Keratinocyte (primary cell): ENCODE results near the gene ANKRD60. TPM values are rescaled to one million over a fixed set of nuclear protein-coding genes. Genes with fewer than 3 reads are reported as not detected.

ENCODE experiments used
- DNase-seq: peaks from one replicate; pipeline ENCODE4 v3.0.0-alpha.2; 2011; ENCODE audit warnings: low read depth, missing footprints, low spot score
- FAIRE-seq: peaks from 2 replicates; lab custom pipeline; 2011; peaks lifted over from hg19 to GRCh38; lab: Jason Lieb, UNC
- H2AFZ ChIP-seq: 2 replicates; pipeline ENCODE4 v1.6.0; 2012; ENCODE audit warnings: low read length, control low read depth, inconsistent platforms; ENCODE audit not compliant: control insufficient read depth
- H3K27ac ChIP-seq: 2 replicates; pipeline ENCODE4 v1.5.1; 2011; ENCODE audit warnings: low read length; ENCODE audit not compliant: control insufficient read depth, insufficient read depth
- H3K27me3 ChIP-seq: 3 replicates; pipeline ENCODE4 v1.6.0; 2011; ENCODE audit warnings: low read length; ENCODE audit not compliant: control insufficient read depth, insufficient read depth; ENCODE audit errors: extremely low read depth
- H3K36me3 ChIP-seq, 2 experiments: 2 replicates in 1 of 2; 3 replicates in 1 of 2; pipeline ENCODE4 v1.5.1; 2011; ENCODE audit warnings: low read length in 2 of 2, mild to moderate bottlenecking in 1 of 2; ENCODE audit not compliant: control insufficient read depth in 2 of 2, insufficient read depth in 2 of 2; ENCODE audit errors: extremely low read depth in 1 of 2
- H3K4me1 ChIP-seq: 3 replicates; pipeline ENCODE4 v1.5.1; 2011; ENCODE audit warnings: low read length; ENCODE audit not compliant: control insufficient read depth, insufficient read depth; ENCODE audit errors: extremely low read depth
- H3K4me2 ChIP-seq: 3 replicates; pipeline ENCODE4 v1.6.0; 2011; ENCODE audit warnings: low read depth, low read length; ENCODE audit not compliant: control insufficient read depth, insufficient read depth; ENCODE audit errors: extremely low read depth
- H3K4me3 ChIP-seq, 3 experiments: fragments of 200-600 bp in 1 of 3; sonication (generic) in 1 of 3; 2 replicates in 2 of 3; 3 replicates in 1 of 3; pipeline ENCODE4 v1.5.1; 2011 to 2016; ENCODE audit warnings: low read length in 3 of 3, mild to moderate bottlenecking in 3 of 3, control low read depth in 2 of 3, inconsistent platforms in 1 of 3, low read depth in 1 of 3, mixed read lengths in 1 of 3, mixed run types in 1 of 3, moderate library complexity in 1 of 3; ENCODE audit not compliant: control insufficient read depth in 2 of 3, insufficient read depth in 2 of 3; ENCODE audit errors: extremely low read depth in 1 of 3
- H3K79me2 ChIP-seq: 2 replicates; pipeline ENCODE4 v1.6.0; 2012; ENCODE audit warnings: low read length; ENCODE audit not compliant: control insufficient read depth, insufficient read depth
- H3K9ac ChIP-seq: 3 replicates; pipeline ENCODE4 v1.6.0; 2011; ENCODE audit warnings: low read length; ENCODE audit not compliant: control insufficient read depth, insufficient read depth; ENCODE audit errors: extremely low read depth
- H3K9me1 ChIP-seq: 3 replicates; pipeline ENCODE4 v1.6.0; 2011; ENCODE audit warnings: low read length; ENCODE audit not compliant: control insufficient read depth, insufficient read depth; ENCODE audit errors: extremely low read depth
- H3K9me3 ChIP-seq: 2 replicates; pipeline ENCODE4 v1.5.1; 2012; ENCODE audit warnings: low read depth, low read length; ENCODE audit not compliant: control insufficient read depth
- H4K20me1 ChIP-seq: 3 replicates; pipeline ENCODE4 v1.6.0; 2011; ENCODE audit warnings: low read length; ENCODE audit not compliant: control insufficient read depth, insufficient read depth; ENCODE audit errors: extremely low read depth
- EZH2 ChIP-seq: IDR thresholded peaks from one replicate; pipeline ENCODE4 v1.6.1; 2012; ENCODE audit warnings: inconsistent platforms, mild to moderate bottlenecking, low read length, moderate library complexity
- dilution Hi-C: fragments of 300-500 bp; cut with MboI; formaldehyde crosslinking; loops from one replicate; pipeline ENCODE4 v1.7.0; 2020; ENCODE audit warnings: low sequenced_read_pairs; ENCODE audit not compliant: extremely low pct_ligation_motif_present
- polyA plus RNA-seq, 5 experiments: library from polyadenylated mRNA; depleted of rRNA in 3 of 5; stranded (reverse) in 3 of 5; stranded (forward) in 1 of 5; unstranded in 1 of 5; fragments of >200 nt; gene quantifications; 1 replicate in 1 of 5; 2 replicates in 3 of 5; 3 replicates in 1 of 5; pipeline versions ENCODE4 v1.2.1 to v1.2.3, GENCODE V29; 2011 to 2012; ENCODE audit warnings: missing spikeins in 2 of 5, low read depth in 1 of 5, low replicate concordance in 1 of 5
- TF ChIP-seq, protein P1 (sequence below), 3 experiments: IDR thresholded peaks in 1 of 3; conservative IDR thresholded peaks in 1 of 3; optimal IDR thresholded peaks in 1 of 3; 2 replicates in 2 of 3; 3 replicates in 1 of 3; pipeline versions ENCODE3 to v1.5.1; 2011; ENCODE audit warnings: low read length in 3 of 3, mild to moderate bottlenecking in 3 of 3, moderate library complexity in 2 of 3, control low read depth in 1 of 3, inconsistent platforms in 1 of 3; ENCODE audit not compliant: insufficient read depth in 2 of 3; ENCODE audit errors: extremely low read depth in 1 of 3

Gene ANKRD60
- polyA plus RNA-seq, 1 donor (not counting 4 experiments of a cell fraction or from before 2014, with no cell fraction given): not detected

DNA sequence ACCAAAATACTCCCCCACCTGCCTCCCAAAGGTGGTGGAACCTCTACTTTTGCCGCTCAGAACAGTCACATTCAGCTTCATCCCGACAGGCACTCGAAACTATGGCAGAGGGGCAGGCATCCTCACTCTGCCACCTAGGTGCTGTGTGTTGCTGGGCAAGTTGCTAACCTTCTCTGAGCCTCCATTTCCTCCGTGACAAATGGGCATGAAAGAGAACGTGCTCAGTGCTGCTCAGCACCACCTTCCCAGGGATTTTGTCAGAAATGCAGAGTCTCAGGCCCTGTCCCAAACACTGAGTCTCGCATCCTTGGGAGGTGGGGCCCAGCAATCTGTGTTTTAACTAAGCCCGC is 18.1 kb downstream of the ANKRD60 start:
- no peaks in the 10 kb centered on the region for H4K20me1 ChIP-seq
- H3K9me1 ChIP-seq: no peaks in the 10 kb centered on the region
- TF ChIP-seq EZH2: no peak
- TF ChIP-seq, protein P1, sequence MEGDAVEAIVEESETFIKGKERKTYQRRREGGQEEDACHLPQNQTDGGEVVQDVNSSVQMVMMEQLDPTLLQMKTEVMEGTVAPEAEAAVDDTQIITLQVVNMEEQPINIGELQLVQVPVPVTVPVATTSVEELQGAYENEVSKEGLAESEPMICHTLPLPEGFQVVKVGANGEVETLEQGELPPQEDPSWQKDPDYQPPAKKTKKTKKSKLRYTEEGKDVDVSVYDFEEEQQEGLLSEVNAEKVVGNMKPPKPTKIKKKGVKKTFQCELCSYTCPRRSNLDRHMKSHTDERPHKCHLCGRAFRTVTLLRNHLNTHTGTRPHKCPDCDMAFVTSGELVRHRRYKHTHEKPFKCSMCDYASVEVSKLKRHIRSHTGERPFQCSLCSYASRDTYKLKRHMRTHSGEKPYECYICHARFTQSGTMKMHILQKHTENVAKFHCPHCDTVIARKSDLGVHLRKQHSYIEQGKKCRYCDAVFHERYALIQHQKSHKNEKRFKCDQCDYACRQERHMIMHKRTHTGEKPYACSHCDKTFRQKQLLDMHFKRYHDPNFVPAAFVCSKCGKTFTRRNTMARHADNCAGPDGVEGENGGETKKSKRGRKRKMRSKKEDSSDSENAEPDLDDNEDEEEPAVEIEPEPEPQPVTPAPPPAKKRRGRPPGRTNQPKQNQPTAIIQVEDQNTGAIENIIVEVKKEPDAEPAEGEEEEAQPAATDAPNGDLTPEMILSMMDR (optimal IDR thresholded peaks at IDR 0.05 in 1 of 3, IDR thresholded peaks at IDR 0.05 in 1 of 3, conservative IDR thresholded peaks at IDR 0.05 in 1 of 3; ENCODE audit: extremely low read depth in 1 of 3, insufficient read depth in 2 of 3, low read length in 3 of 3): no peak
- FAIRE-seq: no peak
- no peak for DNase-seq
- no peak overlapping the region for H3K4me2 ChIP-seq
- dilution Hi-C loops: no loop called here
- H3K79me2 ChIP-seq: no peaks in the 10 kb centered on the region
- no peaks in the 10 kb centered on the region for H3K9me3 ChIP-seq
- no peaks in the 10 kb centered on the region for H3K36me3 ChIP-seq
- no peak overlapping the region for H2AFZ ChIP-seq
- peaks cover 55% of the 10 kb centered on the region for H3K27me3 ChIP-seq
- H3K27ac ChIP-seq: no peak overlapping the region
- no peak overlapping the region for H3K9ac ChIP-seq
- no peaks in the 10 kb centered on the region for H3K4me1 ChIP-seq
- H3K4me3 ChIP-seq: no peak overlapping the region

DNA sequence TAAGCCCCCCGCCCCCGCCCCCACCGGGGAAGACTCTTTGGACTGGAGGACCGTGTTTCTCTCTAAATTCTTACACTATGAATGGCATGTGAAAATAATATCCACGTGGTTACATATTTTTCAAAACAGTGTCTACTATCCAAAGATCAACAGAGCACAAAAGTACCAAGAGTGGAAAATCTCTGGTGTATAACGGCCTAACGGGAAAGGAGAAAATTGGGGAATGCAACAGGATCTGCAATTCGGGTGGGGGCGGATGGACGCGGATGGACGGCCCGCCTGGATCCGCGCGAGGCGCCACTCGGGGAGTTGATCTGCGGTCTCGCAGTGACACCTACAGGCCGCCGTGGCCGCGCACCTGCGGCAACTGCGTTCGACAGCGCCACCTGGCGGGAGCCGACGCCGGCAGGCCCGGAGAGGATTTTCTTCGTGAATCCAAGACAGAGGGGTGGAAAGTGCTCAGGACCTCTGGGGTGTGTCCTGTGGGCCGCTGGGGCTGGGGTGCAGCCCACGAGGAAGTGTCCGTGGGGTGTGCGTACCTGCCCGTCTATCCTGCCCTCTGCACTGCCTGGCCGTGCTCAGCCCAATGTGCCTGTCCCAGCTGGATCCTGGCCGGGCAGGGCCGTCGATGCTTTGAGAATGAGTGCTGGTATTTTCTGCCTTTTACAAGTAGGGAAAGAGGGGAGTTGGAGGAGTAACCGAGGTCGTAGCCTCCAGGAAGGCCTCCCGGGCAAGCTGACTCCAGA is 18.6 kb downstream of the ANKRD60 start:
- dilution Hi-C loops: no loop called here
- H4K20me1 ChIP-seq: no peaks in the 10 kb centered on the region
- H3K9me1 ChIP-seq: no peaks in the 10 kb centered on the region
- no peak overlapping the region for H3K4me3 ChIP-seq
- peak; percentile 62 for FAIRE-seq
- H3K79me2 ChIP-seq: no peaks in the 10 kb centered on the region
- TF ChIP-seq EZH2: no peak
- TF ChIP-seq, protein P1 (optimal IDR thresholded peaks at IDR 0.05 in 1 of 3, IDR thresholded peaks at IDR 0.05 in 1 of 3, conservative IDR thresholded peaks at IDR 0.05 in 1 of 3; ENCODE audit: extremely low read depth in 1 of 3, insufficient read depth in 2 of 3, low read length in 3 of 3): peak; percentile 99 to 100 (median 100)
- peak overlapping the region; percentile 6 for H3K9ac ChIP-seq
- no peaks in the 10 kb centered on the region for H3K4me1 ChIP-seq
- H2AFZ ChIP-seq: no peak overlapping the region
- peaks cover 53% of the 10 kb centered on the region for H3K27me3 ChIP-seq
- no peaks in the 10 kb centered on the region for H3K36me3 ChIP-seq
- H3K4me2 ChIP-seq: no peak overlapping the region
- no peaks in the 10 kb centered on the region for H3K9me3 ChIP-seq
- no peak for DNase-seq
- H3K27ac ChIP-seq: no peak overlapping the region
